ENCODE data around the gene RBP2.

The RBP2 gene

GRCh38 chr3:139480585-139480984, 4.3 kb upstream of the RBP2 start:
- no peak for DNase-seq

- no peak for DNase-seq
Observed at GRCh38 chr3:139477710-139478640, 1.7 kb upstream of the RBP2 start.

- DNase-seq = no peak
Observed at GRCh38 chr3:139473155-139473771, 3.1 kb downstream of the RBP2 start.

- no peak for DNase-seq
Observed at GRCh38 chr3:139472380-139473010, 3.8 kb downstream of the RBP2 start.

GRCh38 chr3:139470199-139470598, 6.1 kb downstream of the RBP2 start:
- no peak for DNase-seq

GRCh38 chr3:139468399-139468798, 7.9 kb downstream of the RBP2 start:
- no peak for DNase-seq

- DNase-seq = no peak
Observed at GRCh38 chr3:139466360-139466759, 10.0 kb downstream of the RBP2 start.

GRCh38 chr3:139465636-139466035, 10.7 kb downstream of the RBP2 start:
- DNase-seq = no peak

GRCh38 chr3:139463466-139463865, 12.8 kb downstream of the RBP2 start:
- DNase-seq = no peak

- DNase-seq = no peak
Observed at GRCh38 chr3:139460529-139460928, 15.8 kb downstream of the RBP2 start.

GRCh38 chr3:139460076-139460475, 16.2 kb downstream of the RBP2 start:
- peak; percentile 17 for DNase-seq

GRCh38 chr3:139458348-139458747, 18.0 kb downstream of the RBP2 start:
- DNase-seq = no peak

- DNase-seq = no peak
Observed at GRCh38 chr3:139457066-139457465, 19.2 kb downstream of the RBP2 start.

GRCh38 chr3:139456386-139456785, 19.9 kb downstream of the RBP2 start:
- DNase-seq = no peak

GRCh38 chr3:139455855-139456254, 20.5 kb downstream of the RBP2 start:
- no peak for DNase-seq

- DNase-seq = no peak
Observed at GRCh38 chr3:139455206-139455605, 21.1 kb downstream of the RBP2 start.

GRCh38 chr3:139454346-139454745, 22.0 kb downstream of the RBP2 start:
- no peak for DNase-seq

GRCh38 chr3:139450159-139450558, 26.2 kb downstream of the RBP2 start:
- no peak for DNase-seq

- DNase-seq = no peak
Observed at GRCh38 chr3:139449566-139449965, 26.8 kb downstream of the RBP2 start.

GRCh38 chr3:139448104-139448503, 28.2 kb downstream of the RBP2 start:
- DNase-seq = no peak

- no peak for DNase-seq
Observed at GRCh38 chr3:139447486-139447885, 28.8 kb downstream of the RBP2 start.

- DNase-seq = no peak
Observed at GRCh38 chr3:139444446-139444845, 31.9 kb downstream of the RBP2 start.

- no peak for DNase-seq
Observed at GRCh38 chr3:139443186-139443585, 33.1 kb downstream of the RBP2 start.

- no peak for DNase-seq
Observed at GRCh38 chr3:139441656-139442055, 34.7 kb downstream of the RBP2 start.
